ENCODE results near the gene PIEZO2. TPM values are rescaled to one million over a fixed set of nuclear protein-coding genes. Genes with fewer than 3 reads are reported as not detected.

PIEZO2 gene
- total RNA-seq, 4 donors from 2014 or later: 2.4 to 5.2 (median 3.3) TPM

DNA sequence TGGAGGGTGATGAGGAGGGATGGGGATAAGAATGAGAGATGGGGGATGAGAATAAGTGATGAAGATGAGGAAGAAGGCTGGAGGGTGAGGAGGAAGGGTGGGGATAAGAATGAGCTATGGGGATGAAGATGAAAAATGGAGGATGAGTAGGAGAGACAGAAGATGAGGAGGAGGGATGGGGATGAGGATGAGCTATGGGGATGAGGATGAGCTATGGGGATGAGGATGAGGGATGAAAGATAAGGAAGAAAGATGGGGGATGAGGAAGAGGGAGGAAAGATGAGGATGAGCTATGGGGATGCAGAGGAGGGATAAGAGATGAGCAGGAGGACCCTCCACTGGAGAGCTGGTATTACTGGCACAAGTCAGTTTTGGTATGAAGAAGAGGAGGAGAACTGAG lies 392.0 kb downstream of the PIEZO2 start:
- Histone ChIP-seq H3K27ac (replicated peaks in 1 of 4) (no peak overlapping the region), H3K4me1 (no peaks in the 10 kb centered on the region), H3K36me3 (no peaks in the 10 kb centered on the region), H3K4me3 (no peak overlapping the region), H3K9me3 (no peaks in the 10 kb centered on the region), H3K27me3 (peaks cover 0 to 4% (median 0%) of the 10 kb centered on the region in 4 donors)
- intact Hi-C loops (cut with DNase I): no loop called here
- DNase-seq (ENCODE audit: extremely low spot score): peak; percentile 50
- TF ChIP-seq EP300 (IDR thresholded peaks at IDR 0.05) (no peak), POLR2A (IDR thresholded peaks at IDR 0.05; ENCODE audit: low read depth) (no peak), POLR2AphosphoS5 (IDR thresholded peaks at IDR 0.05) (no peak)
- TF ChIP-seq, protein P1, sequence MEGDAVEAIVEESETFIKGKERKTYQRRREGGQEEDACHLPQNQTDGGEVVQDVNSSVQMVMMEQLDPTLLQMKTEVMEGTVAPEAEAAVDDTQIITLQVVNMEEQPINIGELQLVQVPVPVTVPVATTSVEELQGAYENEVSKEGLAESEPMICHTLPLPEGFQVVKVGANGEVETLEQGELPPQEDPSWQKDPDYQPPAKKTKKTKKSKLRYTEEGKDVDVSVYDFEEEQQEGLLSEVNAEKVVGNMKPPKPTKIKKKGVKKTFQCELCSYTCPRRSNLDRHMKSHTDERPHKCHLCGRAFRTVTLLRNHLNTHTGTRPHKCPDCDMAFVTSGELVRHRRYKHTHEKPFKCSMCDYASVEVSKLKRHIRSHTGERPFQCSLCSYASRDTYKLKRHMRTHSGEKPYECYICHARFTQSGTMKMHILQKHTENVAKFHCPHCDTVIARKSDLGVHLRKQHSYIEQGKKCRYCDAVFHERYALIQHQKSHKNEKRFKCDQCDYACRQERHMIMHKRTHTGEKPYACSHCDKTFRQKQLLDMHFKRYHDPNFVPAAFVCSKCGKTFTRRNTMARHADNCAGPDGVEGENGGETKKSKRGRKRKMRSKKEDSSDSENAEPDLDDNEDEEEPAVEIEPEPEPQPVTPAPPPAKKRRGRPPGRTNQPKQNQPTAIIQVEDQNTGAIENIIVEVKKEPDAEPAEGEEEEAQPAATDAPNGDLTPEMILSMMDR (IDR thresholded peaks at IDR 0.05): no peak

DNA sequence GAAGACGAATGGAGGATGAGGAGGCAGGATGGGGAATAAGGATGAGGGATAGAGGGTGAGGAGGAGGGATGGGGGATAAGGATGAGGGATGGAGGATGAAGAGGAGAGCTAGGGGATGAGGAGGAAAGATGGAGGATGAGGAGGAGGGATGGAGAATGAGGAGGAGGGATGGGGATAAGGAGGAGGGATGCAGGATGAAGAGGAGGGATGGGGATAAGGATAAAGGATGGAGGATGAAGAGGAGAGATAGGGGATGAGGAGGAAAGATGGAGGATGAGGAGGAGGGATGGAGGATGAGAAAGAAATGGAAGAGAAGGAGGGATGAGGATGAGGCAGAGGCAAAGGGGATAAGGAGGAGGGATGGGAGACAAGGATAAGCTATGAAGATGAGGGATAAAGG lies 393.5 kb downstream of the PIEZO2 start:
- H3K4me1 ChIP-seq: no peaks in the 10 kb centered on the region
- no peaks in the 10 kb centered on the region for H3K36me3 ChIP-seq
- H3K9me3 ChIP-seq: no peaks in the 10 kb centered on the region
- H3K4me3 ChIP-seq: no peak overlapping the region
- H3K27ac ChIP-seq (replicated peaks in 1 of 4): no peak overlapping the region
- H3K27me3 ChIP-seq: peaks cover 0 to 4% (median 0%) of the 10 kb centered on the region in 4 donors
- 87% methylated on average over 1 of the region's 1 CpG for WGBS
- intact Hi-C loops (cut with DNase I): no loop called here
- DNase-seq (ENCODE audit: extremely low spot score): no peak
- TF ChIP-seq EP300 (IDR thresholded peaks at IDR 0.05) (no peak), POLR2AphosphoS5 (IDR thresholded peaks at IDR 0.05) (no peak), POLR2A (IDR thresholded peaks at IDR 0.05; ENCODE audit: low read depth) (no peak)
- TF ChIP-seq, protein P1 (IDR thresholded peaks at IDR 0.05): no peak

DNA sequence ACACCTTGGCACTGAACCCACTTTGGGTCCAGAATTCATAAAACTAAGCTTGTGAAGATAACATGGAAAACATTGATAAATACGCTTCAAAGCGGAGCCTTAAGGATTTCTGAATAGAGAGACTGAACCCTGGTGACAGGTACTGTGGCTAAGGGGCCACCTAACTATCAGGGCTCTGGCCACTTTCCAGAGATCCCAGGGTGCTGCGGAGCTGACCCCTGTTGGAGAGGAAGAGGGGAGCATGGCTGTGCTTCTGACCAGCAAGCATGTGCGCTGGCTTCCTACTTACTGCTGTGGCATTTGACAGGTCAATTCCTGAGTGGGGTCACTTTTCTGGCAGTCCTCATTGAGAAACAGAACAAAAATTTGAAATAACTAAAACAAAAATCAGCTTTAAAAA lies 395.2 kb downstream of the PIEZO2 start:
- no peak overlapping the region for H3K4me3 ChIP-seq
- H3K27ac ChIP-seq (replicated peaks in 1 of 4): no peak overlapping the region
- no peaks in the 10 kb centered on the region for H3K36me3 ChIP-seq
- WGBS: 86% methylated on average over 4 of the region's 4 CpGs
- TF ChIP-seq, protein P1 (IDR thresholded peaks at IDR 0.05): no peak
- peak; percentile 47 for DNase-seq (ENCODE audit: extremely low spot score)
- no peaks in the 10 kb centered on the region for H3K4me1 ChIP-seq
- intact Hi-C loops (cut with DNase I): no loop called here
- peaks cover 0 to 4% (median 0%) of the 10 kb centered on the region in 4 donors for H3K27me3 ChIP-seq
- H3K9me3 ChIP-seq: no peaks in the 10 kb centered on the region

DNA sequence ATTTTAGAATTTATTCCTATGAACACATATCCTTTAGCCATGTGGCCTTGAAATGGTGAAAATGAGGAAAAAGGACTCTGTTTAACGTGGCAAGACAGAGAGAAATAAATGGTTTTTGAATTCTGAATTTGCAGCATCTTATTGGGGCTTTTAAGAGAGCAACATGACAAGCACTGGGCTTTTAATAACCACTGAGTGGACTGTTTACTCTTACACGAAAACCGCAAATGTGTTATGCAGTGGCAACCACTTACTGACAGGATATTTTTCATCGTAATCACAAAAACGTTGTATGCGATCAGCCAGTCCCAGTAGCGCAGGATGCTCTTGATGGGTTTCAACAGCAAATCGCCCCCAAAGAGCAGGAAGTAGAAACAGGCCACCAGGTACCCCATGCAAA lies 397.0 kb downstream of the PIEZO2 start:
- Histone ChIP-seq H3K27me3 (peaks cover 0 to 4% (median 0%) of the 10 kb centered on the region in 4 donors), H3K4me3 (no peak overlapping the region), H3K27ac (replicated peaks in 1 of 4) (no peak overlapping the region), H3K9me3 (no peaks in the 10 kb centered on the region), H3K4me1 (no peaks in the 10 kb centered on the region), H3K36me3 (no peaks in the 10 kb centered on the region)
- intact Hi-C loops (cut with DNase I): no loop called here
- WGBS: 80% methylated on average over 8 of the region's 8 CpGs
- DNase-seq (ENCODE audit: extremely low spot score): peak; percentile 47
- TF ChIP-seq EP300 (IDR thresholded peaks at IDR 0.05) (no peak), POLR2A (IDR thresholded peaks at IDR 0.05; ENCODE audit: low read depth) (no peak), POLR2AphosphoS5 (IDR thresholded peaks at IDR 0.05) (no peak)
- TF ChIP-seq, protein P1 (IDR thresholded peaks at IDR 0.05): no peak

DNA sequence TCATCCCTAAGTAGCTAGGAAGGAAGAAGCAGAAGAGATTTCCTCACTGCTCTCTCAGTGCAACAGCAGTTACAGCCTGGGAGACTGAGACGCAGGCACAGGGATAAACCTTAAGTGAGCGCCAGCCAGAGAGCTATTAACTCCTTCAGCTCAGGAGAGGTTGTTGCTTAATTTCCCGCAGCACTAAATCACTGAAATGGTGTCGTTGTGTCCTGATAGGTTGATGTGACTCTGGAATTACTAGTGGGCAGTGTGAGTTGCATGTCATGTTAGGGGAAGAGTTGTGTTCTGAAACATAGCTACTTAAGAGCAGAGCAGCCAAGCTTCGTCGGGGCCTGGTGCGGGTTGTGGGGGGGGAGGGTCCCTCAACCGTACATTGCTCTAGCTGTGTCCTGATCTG lies 397.7 kb downstream of the PIEZO2 start:
- DNase-seq (ENCODE audit: extremely low spot score): peak; percentile 82
- Histone ChIP-seq H3K27me3 (peaks cover 0 to 4% (median 0%) of the 10 kb centered on the region in 4 donors), H3K4me3 (no peak overlapping the region), H3K9me3 (no peaks in the 10 kb centered on the region), H3K36me3 (no peaks in the 10 kb centered on the region), H3K27ac (replicated peaks in 1 of 4) (no peak overlapping the region), H3K4me1 (no peaks in the 10 kb centered on the region)
- intact Hi-C loops (cut with DNase I): no loop called here
- 67% methylated on average over 8 of the region's 8 CpGs for WGBS
- TF ChIP-seq POLR2AphosphoS5 (IDR thresholded peaks at IDR 0.05) (no peak), EP300 (IDR thresholded peaks at IDR 0.05) (no peak), POLR2A (IDR thresholded peaks at IDR 0.05; ENCODE audit: low read depth) (no peak)
- TF ChIP-seq, protein P1 (IDR thresholded peaks at IDR 0.05): no peak
